Suppressor macrophage treated with lipopolysaccharide for 4 hours (primary cell): ENCODE data around the gene ZBTB24.
"Not testable (repeated sequence)": the region's sequence is repeated elsewhere in the genome, so short reads cannot be mapped to it uniquely, and the experiment has no call there.

ENCODE experiments used
- DNase-seq: peaks from one replicate; pipeline ENCODE4 v3.0.0-alpha.2; 2020

The ZBTB24 gene

GRCh38 chr6:109482905-109483734 lies at the start of gene ZBTB24:
ZBTB24 (minus strand) TSS chr6:109483219; CDS start chr6:109482026, 1,193 bp downstream.
- peak; percentile 97 for DNase-seq

DNA sequence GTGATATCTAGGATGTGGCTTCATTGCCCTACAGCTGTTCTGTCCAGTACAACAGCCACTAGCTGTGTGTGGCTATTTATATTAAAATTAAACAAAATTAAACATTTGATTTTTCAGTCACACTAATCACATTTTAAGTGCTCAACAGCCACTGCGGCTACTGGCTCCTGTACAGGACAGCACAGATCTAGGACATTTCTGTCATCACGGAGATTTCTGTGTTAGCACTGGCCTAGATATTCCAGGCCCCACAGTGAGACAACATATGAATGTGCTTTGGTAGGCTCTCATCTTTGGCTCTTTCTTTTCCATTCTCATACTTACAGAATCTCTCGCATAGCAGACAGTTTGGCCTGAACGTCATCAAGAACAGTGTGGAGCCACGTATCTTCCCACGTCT lies 48.4 kb upstream of the ZBTB24 start:
- no peak for DNase-seq

- DNase-seq = no peak
Observed at GRCh38 chr6:109527989-109528388, 45.0 kb upstream of the ZBTB24 start.

GRCh38 chr6:109526905-109527628 lies 44.0 kb upstream of the ZBTB24 start:
- peak; percentile 83 for DNase-seq

DNA sequence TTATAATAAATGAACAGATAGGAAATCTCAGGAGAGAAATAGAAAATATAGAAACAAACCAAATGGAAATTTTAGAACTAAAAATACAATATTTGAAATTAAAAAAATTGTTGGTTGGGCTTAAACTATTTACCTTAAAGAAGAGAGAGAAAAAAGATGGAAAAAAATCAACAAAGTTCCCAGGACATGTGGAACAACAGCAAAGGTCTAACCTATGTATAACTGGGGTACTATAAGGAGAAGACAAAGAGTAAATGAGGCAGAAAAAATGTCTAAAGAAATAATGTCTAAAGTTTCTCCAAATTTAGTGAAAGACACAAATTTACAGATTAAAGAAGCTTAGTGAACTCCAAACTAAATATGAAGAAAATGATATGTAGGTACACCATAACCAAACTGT lies 41.1 kb upstream of the ZBTB24 start:
- no peak for DNase-seq

DNA sequence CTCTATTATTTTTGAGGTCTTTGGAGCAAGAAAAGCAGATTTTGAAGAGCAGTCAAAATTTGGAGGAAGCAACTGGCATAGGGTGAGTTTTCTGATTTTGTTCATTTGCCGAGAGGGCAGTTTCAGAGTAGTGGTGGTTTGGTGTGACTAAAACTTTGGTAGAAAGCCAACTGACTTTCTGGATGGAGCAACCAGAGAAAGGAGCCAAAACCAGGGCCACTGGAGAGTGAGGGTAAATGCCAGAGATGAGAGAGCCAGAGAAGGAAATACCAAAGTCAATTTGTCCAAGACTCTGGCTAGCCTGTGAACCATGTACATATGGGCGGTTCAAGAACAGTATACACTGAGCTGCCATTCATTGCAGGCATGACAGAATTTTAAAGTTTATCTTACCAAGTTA lies 40.5 kb upstream of the ZBTB24 start:
- peak; percentile 23 for DNase-seq

DNA sequence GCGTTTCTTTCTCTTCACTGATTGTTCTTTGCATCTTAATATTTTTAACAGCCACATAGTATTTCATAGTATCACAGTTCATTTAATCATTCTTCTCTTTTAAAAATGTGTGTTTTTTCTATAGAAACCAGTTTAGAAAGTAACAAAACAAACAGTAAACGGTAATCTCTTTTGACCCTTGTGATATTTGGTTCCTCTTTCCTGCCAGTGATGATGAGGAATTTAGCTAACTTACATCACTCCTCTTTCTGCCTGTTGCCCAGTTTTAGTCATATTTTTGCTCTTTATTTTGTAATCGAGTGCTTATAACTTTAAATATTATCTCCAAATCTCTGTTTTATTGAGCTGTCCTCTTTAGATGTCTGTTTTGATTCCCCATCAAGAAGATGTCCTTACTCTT lies 38.1 kb upstream of the ZBTB24 start:
- peak; percentile 83 for DNase-seq

DNA sequence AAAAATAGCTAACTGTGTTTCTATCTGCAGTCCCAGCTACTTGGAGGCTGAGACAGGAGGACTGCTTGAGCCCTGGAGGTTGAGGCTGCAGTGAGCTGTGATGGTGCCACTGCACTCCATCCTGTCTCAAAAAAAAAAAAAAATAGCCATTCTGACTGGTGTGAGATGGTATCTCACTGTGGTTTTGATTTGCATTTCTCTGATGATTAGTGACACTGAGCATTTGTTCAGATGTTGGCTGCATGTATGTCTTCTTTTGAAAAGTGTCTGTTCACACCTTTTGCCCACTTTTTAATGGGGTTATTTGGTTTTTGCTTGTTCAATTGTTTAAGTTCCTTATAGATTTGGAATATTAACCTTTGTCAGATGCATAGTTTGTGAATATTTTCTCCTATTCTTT lies 36.6 kb upstream of the ZBTB24 start:
- DNase-seq = not testable (repeated sequence)

DNA sequence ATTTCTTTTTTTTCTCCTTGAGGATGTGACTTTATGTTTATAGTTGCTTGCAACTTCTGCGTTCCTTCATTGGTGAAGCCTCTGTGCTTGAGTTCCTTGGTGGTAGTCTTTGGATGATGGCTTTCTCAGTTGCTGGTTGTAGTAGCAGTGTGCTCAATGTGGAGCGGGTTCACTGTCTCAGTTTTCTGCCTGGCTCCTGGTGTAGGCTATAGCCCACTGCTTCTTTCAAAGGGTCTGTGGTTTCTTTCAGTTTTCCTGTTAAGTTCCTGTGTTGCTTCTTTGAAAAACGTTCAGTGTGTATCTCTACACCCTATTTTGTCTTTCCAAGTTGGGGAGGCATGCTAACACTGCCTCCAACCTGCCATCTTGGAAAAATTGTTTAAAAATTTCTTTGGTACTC lies 33.9 kb upstream of the ZBTB24 start:
- DNase-seq = no peak

GRCh38 chr6:109515781-109516409 lies 32.9 kb upstream of the ZBTB24 start:
- DNase-seq = peak; percentile 32

DNA sequence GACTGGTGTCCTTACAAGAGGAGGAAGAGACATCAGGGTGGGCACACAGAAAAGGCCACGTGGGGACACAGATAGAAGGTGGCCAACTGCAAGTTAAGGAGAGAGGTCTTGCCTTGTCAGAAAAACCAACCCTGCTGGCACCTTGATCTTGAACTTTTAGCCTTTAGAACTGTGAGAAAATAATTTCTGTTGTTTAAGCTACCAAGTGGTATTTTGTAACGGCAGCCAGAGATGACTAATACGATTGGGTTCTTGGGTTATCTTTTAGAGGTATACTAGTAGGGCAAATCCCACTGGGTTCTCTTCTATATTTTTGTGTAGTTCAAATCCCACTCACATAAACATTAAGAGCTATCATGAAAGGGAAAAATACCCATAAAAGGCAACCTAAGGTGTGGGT lies 31.9 kb upstream of the ZBTB24 start:
- no peak for DNase-seq

DNA sequence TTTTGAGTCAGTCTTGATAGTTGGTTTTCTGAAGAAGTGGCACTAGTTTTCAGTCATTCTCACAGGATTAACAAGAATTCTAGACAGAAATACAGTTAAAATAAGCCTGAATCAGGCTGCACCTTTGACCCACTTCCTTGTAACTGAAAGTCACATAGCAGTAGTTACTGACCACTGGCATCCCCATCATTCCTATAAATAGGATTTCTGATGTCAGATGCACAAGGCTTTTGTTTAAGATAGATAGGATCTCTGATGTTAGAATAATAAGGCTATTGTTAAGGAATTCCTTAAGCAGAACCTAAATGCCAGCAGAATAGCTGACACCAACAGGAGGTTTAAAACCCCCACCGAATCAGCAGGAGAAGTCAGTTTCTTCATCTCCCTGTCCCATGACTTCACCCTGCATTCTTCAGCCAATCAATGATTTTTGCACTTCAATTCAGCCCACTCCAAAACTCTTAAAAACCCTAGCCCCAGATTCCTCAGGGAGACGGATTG lies 30.6 kb upstream of the ZBTB24 start:
- DNase-seq = peak; percentile 19

GRCh38 chr6:109512271-109512817 lies 29.3 kb upstream of the ZBTB24 start:
- no peak for DNase-seq

GRCh38 chr6:109511832-109512231 lies 28.8 kb upstream of the ZBTB24 start:
- DNase-seq = no peak

- no peak for DNase-seq
Observed at GRCh38 chr6:109510358-109510757, 27.3 kb upstream of the ZBTB24 start.

DNA sequence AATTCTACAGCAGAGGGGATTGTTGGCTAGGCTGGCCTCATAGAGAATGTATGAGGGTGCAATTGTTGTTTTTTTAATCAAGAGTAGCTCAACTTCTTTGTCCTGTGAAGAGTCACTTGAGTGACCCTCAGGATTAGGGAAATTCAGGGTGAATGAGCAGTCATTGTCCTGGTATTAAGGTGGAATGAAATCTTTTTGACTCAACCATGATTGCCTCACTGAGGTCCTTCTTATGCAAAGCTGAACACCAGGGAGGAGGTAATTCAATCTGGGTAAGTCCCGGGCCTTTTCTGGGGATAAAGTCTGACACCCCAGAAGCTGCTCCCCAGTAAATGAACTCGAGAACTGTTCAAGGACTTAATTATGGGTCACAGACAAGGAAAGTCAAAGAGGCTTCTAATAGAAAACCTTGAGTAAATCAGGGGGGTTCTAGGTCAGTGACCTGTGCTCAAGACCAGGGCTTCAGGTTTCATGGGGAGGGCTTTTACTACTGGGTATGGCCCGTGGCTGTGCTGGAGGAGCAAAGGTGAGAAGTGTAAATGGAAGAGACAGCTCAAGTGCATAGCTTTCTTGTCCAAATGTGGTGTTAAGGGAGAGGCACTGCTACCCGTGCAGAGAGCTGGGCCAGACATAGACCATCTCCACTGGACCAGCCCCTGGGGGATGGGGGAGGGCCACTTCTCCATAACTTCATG lies 25.3 kb upstream of the ZBTB24 start:
- DNase-seq = no peak

DNA sequence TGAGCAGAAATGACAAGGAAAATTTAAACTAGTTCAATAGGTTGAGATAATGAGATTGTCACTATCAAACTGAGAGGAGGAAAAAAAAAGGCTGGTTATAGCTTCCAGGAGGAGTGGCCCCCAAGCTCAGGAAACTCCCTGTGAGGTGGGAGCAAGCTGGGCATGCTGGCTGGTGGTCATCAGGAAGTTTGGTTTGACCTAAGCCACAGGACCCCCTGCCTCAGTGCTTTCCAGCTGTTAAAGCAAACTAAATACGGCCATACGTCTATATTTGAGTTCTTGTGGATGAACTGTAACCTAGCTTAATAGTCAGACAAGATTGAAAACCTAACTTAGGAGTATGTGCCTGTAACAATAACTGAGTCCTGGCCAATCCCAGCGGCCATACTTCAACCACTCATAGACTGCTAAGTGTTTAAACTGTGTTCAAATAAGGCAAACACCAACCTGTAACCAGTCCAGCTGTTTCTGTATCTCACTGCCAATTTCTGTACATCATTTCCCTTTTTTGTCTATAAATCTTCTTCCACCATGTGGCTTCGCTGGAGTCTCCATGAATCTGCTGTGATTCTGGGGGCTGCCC lies 24.6 kb upstream of the ZBTB24 start:
- DNase-seq = no peak

DNA sequence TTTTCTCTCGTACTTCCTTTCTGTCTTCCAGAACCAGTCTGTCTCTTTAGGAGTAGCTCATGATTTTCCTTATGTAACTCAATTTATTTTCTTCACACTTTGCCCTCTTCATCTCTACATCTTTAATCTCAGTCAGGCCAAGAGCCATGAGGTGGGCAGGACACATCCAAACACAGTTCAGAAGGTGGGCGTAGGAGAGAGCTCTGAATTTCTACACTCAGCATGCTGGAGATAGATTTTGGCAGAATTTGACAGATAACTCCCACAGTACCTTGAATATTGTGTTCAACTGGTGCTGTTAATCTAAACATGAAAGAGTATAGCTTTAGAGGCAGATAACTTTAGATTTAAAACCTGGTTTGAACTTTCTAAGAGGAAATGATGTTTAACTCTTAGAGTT lies 23.8 kb upstream of the ZBTB24 start:
- no peak for DNase-seq

GRCh38 chr6:109506314-109506713 lies 23.3 kb upstream of the ZBTB24 start:
- no peak for DNase-seq

DNA sequence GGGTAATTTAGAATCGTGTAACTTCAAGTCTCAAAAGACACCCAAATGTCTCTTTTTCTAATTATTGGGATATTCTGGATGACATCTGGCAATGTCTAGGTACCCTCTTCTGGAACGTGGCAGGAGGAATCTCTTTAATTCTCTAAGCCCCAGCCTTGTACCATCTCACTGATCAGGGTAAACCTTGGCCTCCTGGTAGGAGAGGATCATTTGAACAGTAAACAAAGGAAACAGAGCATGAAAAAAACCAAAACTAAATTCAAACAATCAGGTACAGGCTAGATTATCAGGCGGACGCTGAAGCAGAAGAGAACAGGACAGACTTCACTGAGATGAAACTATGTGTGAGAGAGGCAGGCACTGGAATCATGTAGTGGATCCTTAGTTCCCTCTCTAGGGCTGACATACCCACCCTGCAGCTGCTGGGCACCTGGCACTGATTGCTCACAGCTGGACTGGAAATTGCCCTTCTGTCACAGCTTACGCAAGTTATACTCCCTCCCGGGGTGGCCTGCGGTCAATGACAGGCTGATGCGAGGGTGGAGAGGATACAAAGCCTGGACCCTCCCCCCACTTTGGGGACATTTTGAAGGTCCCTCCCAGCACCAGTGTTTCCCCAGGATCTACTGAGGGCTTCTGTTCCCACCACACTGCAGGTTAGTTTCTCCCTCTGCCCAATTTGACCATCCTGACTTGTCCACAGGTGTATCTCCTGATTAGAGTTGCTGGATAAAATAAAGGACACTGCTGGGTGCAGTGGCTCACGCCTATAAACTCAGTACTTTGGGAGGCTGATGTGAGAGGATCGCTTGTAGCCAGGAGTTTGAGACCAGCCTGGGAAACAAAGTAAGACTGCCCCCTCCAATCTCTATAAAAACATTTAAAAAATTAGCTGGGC lies 20.6 kb upstream of the ZBTB24 start:
- no peak for DNase-seq

DNA sequence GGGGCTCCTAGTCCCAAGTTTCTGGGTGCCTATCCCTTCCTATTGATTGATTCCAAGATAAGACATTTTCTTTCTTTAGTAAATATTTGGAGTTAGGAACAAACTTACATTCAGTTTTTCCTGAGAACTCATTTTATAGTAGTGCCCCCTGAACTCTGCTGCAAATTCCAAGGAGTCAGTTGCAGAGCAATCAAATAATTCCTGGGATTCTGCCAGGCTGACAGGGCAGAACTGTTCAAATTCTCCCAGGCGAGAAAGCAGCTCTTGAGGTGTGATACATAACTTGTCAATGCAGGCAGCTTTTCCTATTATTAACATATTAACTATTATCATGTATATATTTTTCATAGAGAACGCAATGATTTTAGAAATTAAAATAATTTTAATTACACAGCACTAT lies 15.9 kb upstream of the ZBTB24 start:
- no peak for DNase-seq
